COR-L47 (cell line): ENCODE results near the gene AKT2.

ENCODE experiments used
- DNase-seq: peaks from one replicate; lab custom pipeline; 2025; lab: John Stamatoyannopoulos, UW

AKT2 gene

GRCh38 chr19:40184273-40184672 is 100.9 kb downstream of the AKT2 start:
- DNase-seq, result no peak
